NCI-H2029 treated with DMSO at 0.1 percent for 48 hours (cell line): ENCODE results near the gene FBXO42.
A peak's percentile ranks its signal among the peaks of the same experiment; 100 is the strongest.

Experiments used
- DNase-seq: peaks from one replicate; lab custom pipeline; 2025; lab: John Stamatoyannopoulos, UW

The FBXO42 gene

GRCh38 chr1:16351994-16352841, at the start of gene FBXO42:
TSS of gene FBXO42 (minus strand) at chr1:16352480. CDS start at chr1:16315418, 37,062 bp downstream.
- peak; percentile 44 for DNase-seq

- DNase-seq, result no peak
Observed at GRCh38 chr1:16398371-16398953, 46.2 kb upstream of the FBXO42 start.

GRCh38 chr1:16397120-16397519, 44.8 kb upstream of the FBXO42 start:
- DNase-seq, result no peak

GRCh38 chr1:16396591-16396990, 44.3 kb upstream of the FBXO42 start:
- DNase-seq, result no peak

- DNase-seq, result no peak
Observed at GRCh38 chr1:16394977-16395376, 42.7 kb upstream of the FBXO42 start.

GRCh38 chr1:16393570-16394521, 41.6 kb upstream of the FBXO42 start:
- DNase-seq, result no peak

GRCh38 chr1:16392740-16393569, 40.7 kb upstream of the FBXO42 start:
- DNase-seq, result no peak

- no peak for DNase-seq
Observed at GRCh38 chr1:16391411-16391810, 39.1 kb upstream of the FBXO42 start.

- peak; percentile 21 for DNase-seq
Observed at GRCh38 chr1:16387201-16388188, 35.2 kb upstream of the FBXO42 start.

GRCh38 chr1:16386454-16387113, 34.3 kb upstream of the FBXO42 start:
- DNase-seq, result peak; percentile 5

- no peak for DNase-seq
Observed at GRCh38 chr1:16385659-16386453, 33.6 kb upstream of the FBXO42 start.

- no peak for DNase-seq
Observed at GRCh38 chr1:16383888-16384287, 31.6 kb upstream of the FBXO42 start.

- no peak for DNase-seq
Observed at GRCh38 chr1:16380868-16381267, 28.6 kb upstream of the FBXO42 start.

GRCh38 chr1:16378443-16378842, 26.2 kb upstream of the FBXO42 start:
- no peak for DNase-seq

GRCh38 chr1:16376971-16377370, 24.7 kb upstream of the FBXO42 start:
- no peak for DNase-seq

- DNase-seq, result no peak
Observed at GRCh38 chr1:16375521-16376340, 23.5 kb upstream of the FBXO42 start.

GRCh38 chr1:16374266-16374665, 22.0 kb upstream of the FBXO42 start:
- no peak for DNase-seq
